GM13977 (cell line): Measurements from ENCODE around the gene UBE3C.
"Not testable (repeated sequence)": the region's sequence is repeated elsewhere in the genome, so short reads cannot be mapped to it uniquely, and the experiment has no call there.

Source experiments
- DNase-seq: peaks from one replicate; pipeline ENCODE4 v3.0.0; 2012; ENCODE audit warnings: low spot score
- CTCF ChIP-seq: IDR thresholded peaks from 2 replicates; pipeline ENCODE4 v1.5.1; 2012; ENCODE audit warnings: mild to moderate bottlenecking, control low read depth; ENCODE audit not compliant: insufficient read depth; ENCODE audit errors: extremely low read depth, missing control alignments
- in situ Hi-C: fragments of 300-500 bp; cut with MboI; formaldehyde crosslinking; loops from one replicate; pipeline ENCODE4 v1.12.0; 2022; ENCODE audit warnings: low sequenced_read_pairs, low pct_unique_long_range_greater_than_20kb, mixed read lengths, inconsistent platforms; ENCODE audit not compliant: unreplicated experiment

The UBE3C gene

GRCh38 chr7:157153260-157153659 lies 14.5 kb downstream of the UBE3C start:
- no peak for DNase-seq
- in situ Hi-C loops = no loop called here
- no peak for TF ChIP-seq CTCF

GRCh38 chr7:157155959-157156358 lies 17.2 kb downstream of the UBE3C start:
- TF ChIP-seq CTCF = no peak
- in situ Hi-C loops = no loop called here
- DNase-seq = no peak

- DNase-seq = no peak
- in situ Hi-C loops = no loop called here
- no peak for TF ChIP-seq CTCF
Measured at GRCh38 chr7:157158400-157158799, 19.7 kb downstream of the UBE3C start.

- in situ Hi-C loops, DNase-seq: not testable (repeated sequence)
Measured at GRCh38 chr7:157159537-157159936, 20.8 kb downstream of the UBE3C start.

GRCh38 chr7:157160433-157160832 lies 21.7 kb downstream of the UBE3C start:
- no peak for DNase-seq
- TF ChIP-seq CTCF = no peak
- in situ Hi-C loops = no loop called here

- no peak for TF ChIP-seq CTCF
- no peak for DNase-seq
- in situ Hi-C loops = no loop called here
Measured at GRCh38 chr7:157165987-157166386, 27.3 kb downstream of the UBE3C start.

GRCh38 chr7:157168571-157168970 lies 29.8 kb downstream of the UBE3C start:
- no peak for TF ChIP-seq CTCF
- no peak for DNase-seq
- in situ Hi-C loops = no loop called here
